ENCODE results near the gene FBXL15.

FBXL15 gene

DNA sequence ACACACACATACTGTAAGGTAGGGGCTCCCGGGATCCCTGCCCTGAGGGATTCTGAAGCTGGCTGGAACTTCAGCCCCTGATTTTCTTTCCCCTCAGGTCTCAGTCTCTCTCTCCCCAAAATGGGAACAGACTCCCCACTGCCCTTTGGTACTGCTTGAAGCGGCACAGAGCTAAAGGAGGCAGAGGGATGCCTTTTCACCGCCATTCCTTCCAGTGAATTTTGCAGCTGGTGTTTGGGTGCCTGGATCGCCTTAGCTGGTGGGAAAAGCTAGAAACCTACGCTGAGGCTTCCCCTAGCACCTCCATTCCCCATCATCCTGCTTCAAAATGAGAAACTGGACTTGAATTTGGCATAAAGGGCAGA is 14.5 kb downstream of the FBXL15 start:
- TF ChIP-seq, protein P1, sequence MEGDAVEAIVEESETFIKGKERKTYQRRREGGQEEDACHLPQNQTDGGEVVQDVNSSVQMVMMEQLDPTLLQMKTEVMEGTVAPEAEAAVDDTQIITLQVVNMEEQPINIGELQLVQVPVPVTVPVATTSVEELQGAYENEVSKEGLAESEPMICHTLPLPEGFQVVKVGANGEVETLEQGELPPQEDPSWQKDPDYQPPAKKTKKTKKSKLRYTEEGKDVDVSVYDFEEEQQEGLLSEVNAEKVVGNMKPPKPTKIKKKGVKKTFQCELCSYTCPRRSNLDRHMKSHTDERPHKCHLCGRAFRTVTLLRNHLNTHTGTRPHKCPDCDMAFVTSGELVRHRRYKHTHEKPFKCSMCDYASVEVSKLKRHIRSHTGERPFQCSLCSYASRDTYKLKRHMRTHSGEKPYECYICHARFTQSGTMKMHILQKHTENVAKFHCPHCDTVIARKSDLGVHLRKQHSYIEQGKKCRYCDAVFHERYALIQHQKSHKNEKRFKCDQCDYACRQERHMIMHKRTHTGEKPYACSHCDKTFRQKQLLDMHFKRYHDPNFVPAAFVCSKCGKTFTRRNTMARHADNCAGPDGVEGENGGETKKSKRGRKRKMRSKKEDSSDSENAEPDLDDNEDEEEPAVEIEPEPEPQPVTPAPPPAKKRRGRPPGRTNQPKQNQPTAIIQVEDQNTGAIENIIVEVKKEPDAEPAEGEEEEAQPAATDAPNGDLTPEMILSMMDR (IDR thresholded peaks at IDR 0.05; ENCODE audit: low read length), result no peak
- TF ChIP-seq EZH2phosphoT487 (IDR thresholded peaks at IDR 0.05; ENCODE audit: low read length), result no peak
- no peak for TF ChIP-seq EZH2 (optimal IDR thresholded peaks at IDR 0.05; ENCODE audit: low read depth, low read length)
- Histone ChIP-seq H3F3A (ENCODE audit: insufficient read depth, low read length) (peaks cover 10% of the 10 kb centered on the region; the same call in 1 of the 2 replicates), H4K20me1 (ENCODE audit: insufficient read depth, low read length) (no peaks in the 10 kb centered on the region), H3K79me2 (ENCODE audit: low read length) (peaks cover 16% of the 10 kb centered on the region), H3K9me2 (replicated peaks; ENCODE audit: insufficient read depth, low read length) (no peaks in the 10 kb centered on the region), H3K4me2 (ENCODE audit: low read depth, low read length) (peak overlapping the region; percentile 71), H3K9ac (ENCODE audit: low read length) (no peak overlapping the region), H3K9me3 (replicated peaks; ENCODE audit: insufficient read depth, low read length) (no peaks in the 10 kb centered on the region), H3K27ac (ENCODE audit: low read length) (no peak overlapping the region), H2AFZ (ENCODE audit: low read length) (0 out of 2 replicates have a peak overlapping the region, but pooled peaks have one; percentile 55), H3K4me3 (ENCODE audit: low read length) (no peak overlapping the region), H3K36me3 (replicated peaks; ENCODE audit: insufficient read depth, low read length) (no peaks in the 10 kb centered on the region), H3K27me3 (replicated peaks; ENCODE audit: insufficient read depth, low read length) (peaks cover 19% of the 10 kb centered on the region), H3K4me1 (ENCODE audit: low read length) (peaks cover 11% of the 10 kb centered on the region; the same call in 1 of the 2 replicates)
- no peak for DNase-seq

DNA sequence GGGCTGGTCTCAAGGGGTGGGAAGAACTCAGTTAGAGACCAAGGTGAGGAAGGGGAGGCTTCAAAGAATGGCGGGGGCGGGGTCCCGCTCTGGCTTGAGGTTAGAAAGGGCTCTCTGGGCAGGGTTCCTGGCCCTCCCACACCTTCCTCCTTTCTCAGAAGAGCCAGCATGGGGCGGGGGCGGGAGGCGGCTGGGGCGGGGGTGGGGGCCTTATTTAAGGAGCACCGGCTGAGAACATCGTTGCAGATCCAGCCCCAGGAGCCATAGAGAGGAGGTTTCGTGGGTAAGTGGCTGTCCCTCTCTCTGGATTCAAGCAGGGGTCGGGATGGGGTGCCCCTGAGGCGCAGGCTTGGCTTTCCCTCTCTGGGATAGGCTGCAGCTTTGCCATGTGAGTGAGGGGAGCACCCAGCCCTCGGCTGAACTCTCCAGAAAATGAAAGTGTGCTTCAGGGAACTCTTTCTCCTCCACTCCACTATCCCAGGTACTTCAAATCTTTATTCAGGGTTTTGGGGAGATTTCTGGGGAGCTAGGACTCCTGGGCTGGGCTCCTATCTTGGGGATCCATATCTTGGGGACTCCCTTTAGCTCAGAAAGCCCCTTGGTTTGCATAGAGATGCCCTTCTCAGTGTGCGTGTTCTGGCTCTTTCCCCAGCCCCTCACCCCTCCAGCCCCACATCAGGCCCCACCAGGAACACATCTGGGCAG is 15.0 kb downstream of the FBXL15 start:
- peaks cover 10% of the 10 kb centered on the region; the same call in 1 of the 2 replicates for H3F3A ChIP-seq (ENCODE audit: insufficient read depth, low read length)
- H3K4me2 ChIP-seq (ENCODE audit: low read depth, low read length), result peak overlapping the region; percentile 71
- TF ChIP-seq, protein P1 (IDR thresholded peaks at IDR 0.05; ENCODE audit: low read length), result no peak
- TF ChIP-seq EZH2 (optimal IDR thresholded peaks at IDR 0.05; ENCODE audit: low read depth, low read length) (no peak), EZH2phosphoT487 (IDR thresholded peaks at IDR 0.05; ENCODE audit: low read length) (no peak)
- peak overlapping the region; percentile 81; the same call in 1 of the 2 replicates for H2AFZ ChIP-seq (ENCODE audit: low read length)
- no peaks in the 10 kb centered on the region for H3K9me3 ChIP-seq (replicated peaks; ENCODE audit: insufficient read depth, low read length)
- no peak overlapping the region for H3K9ac ChIP-seq (ENCODE audit: low read length)
- H4K20me1 ChIP-seq (ENCODE audit: insufficient read depth, low read length), result no peaks in the 10 kb centered on the region
- no peaks in the 10 kb centered on the region for H3K9me2 ChIP-seq (replicated peaks; ENCODE audit: insufficient read depth, low read length)
- H3K36me3 ChIP-seq (replicated peaks; ENCODE audit: insufficient read depth, low read length), result no peaks in the 10 kb centered on the region
- peak overlapping the region; percentile 42; the same call in 1 of the 2 replicates for H3K4me3 ChIP-seq (ENCODE audit: low read length)
- H3K27ac ChIP-seq (ENCODE audit: low read length), result no peak overlapping the region
- peaks cover 12% of the 10 kb centered on the region for H3K79me2 ChIP-seq (ENCODE audit: low read length)
- H3K4me1 ChIP-seq (ENCODE audit: low read length), result peaks cover 11% of the 10 kb centered on the region; the same call in 1 of the 2 replicates
- H3K27me3 ChIP-seq (replicated peaks; ENCODE audit: insufficient read depth, low read length), result peaks cover 19% of the 10 kb centered on the region
- no peak for DNase-seq

DNA sequence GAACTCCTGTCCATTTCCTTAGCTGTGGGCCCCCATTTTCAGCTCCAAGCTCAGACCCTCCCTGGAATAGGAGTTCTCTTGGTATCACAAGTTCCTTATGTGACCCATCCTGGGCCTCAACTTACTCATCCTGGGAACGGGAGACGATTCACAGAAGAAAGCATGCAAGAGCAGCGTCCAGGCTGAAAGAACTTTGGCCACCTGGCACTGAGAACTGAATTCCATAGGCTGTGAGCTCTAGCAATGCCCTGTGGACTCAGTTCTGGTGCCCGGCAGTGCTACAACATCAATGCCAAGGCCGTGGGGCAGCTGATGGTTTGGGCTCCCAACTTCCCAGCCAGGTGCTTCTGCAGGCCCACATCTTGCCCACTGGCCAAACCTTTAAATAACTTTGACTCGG is 15.7 kb downstream of the FBXL15 start:
- no peaks in the 10 kb centered on the region for H3K36me3 ChIP-seq (replicated peaks; ENCODE audit: insufficient read depth, low read length)
- H3F3A ChIP-seq (ENCODE audit: insufficient read depth, low read length), result peaks cover 10% of the 10 kb centered on the region; the same call in 1 of the 2 replicates
- no peak overlapping the region for H3K27ac ChIP-seq (ENCODE audit: low read length)
- H3K9me3 ChIP-seq (replicated peaks; ENCODE audit: insufficient read depth, low read length), result no peaks in the 10 kb centered on the region
- no peak overlapping the region for H3K9ac ChIP-seq (ENCODE audit: low read length)
- no peaks in the 10 kb centered on the region for H4K20me1 ChIP-seq (ENCODE audit: insufficient read depth, low read length)
- H3K4me3 ChIP-seq (ENCODE audit: low read length), result no peak overlapping the region
- DNase-seq, result no peak
- no peak overlapping the region for H2AFZ ChIP-seq (ENCODE audit: low read length)
- no peak for TF ChIP-seq EZH2 (optimal IDR thresholded peaks at IDR 0.05; ENCODE audit: low read depth, low read length)
- no peak for TF ChIP-seq EZH2phosphoT487 (IDR thresholded peaks at IDR 0.05; ENCODE audit: low read length)
- TF ChIP-seq, protein P1 (IDR thresholded peaks at IDR 0.05; ENCODE audit: low read length), result no peak
- H3K79me2 ChIP-seq (ENCODE audit: low read length), result peaks cover 11% of the 10 kb centered on the region
- peaks cover 19% of the 10 kb centered on the region for H3K27me3 ChIP-seq (replicated peaks; ENCODE audit: insufficient read depth, low read length)
- H3K4me2 ChIP-seq (ENCODE audit: low read depth, low read length), result no peak overlapping the region; the same call in 1 of the 2 replicates
- H3K9me2 ChIP-seq (replicated peaks; ENCODE audit: insufficient read depth, low read length), result no peaks in the 10 kb centered on the region
- peaks cover 11% of the 10 kb centered on the region; the same call in 1 of the 2 replicates for H3K4me1 ChIP-seq (ENCODE audit: low read length)
